BLaER1 (cell line): ENCODE data around the gene NFATC2IP.

ENCODE experiments used
- H3K27ac ChIP-seq: shearing (Covaris generic); formaldehyde crosslinking; 2 replicates; pipeline ENCODE4 v1.8.1; 2022
- H3K27me3 ChIP-seq: shearing (Covaris generic); formaldehyde crosslinking; 2 replicates; pipeline ENCODE4 v1.8.1; 2022
- H3K36me3 ChIP-seq: shearing (Covaris generic); formaldehyde crosslinking; 2 replicates; pipeline ENCODE4 v1.8.1; 2022
- H3K4me1 ChIP-seq: shearing (Covaris generic); formaldehyde crosslinking; 2 replicates; pipeline ENCODE4 v1.8.1; 2022
- H3K4me2 ChIP-seq: shearing (Covaris generic); formaldehyde crosslinking; 2 replicates; pipeline ENCODE4 v1.8.1; 2022
- H3K4me3 ChIP-seq: shearing (Covaris generic); formaldehyde crosslinking; 2 replicates; pipeline ENCODE4 v1.8.1; 2022
- H3K9ac ChIP-seq: shearing (Covaris generic); formaldehyde crosslinking; 2 replicates; pipeline ENCODE4 v1.8.1; 2022
- H3K9me3 ChIP-seq: shearing (Covaris generic); formaldehyde crosslinking; 2 replicates; pipeline ENCODE4 v1.8.1; 2022
- H4K20me1 ChIP-seq: shearing (Covaris generic); formaldehyde crosslinking; 2 replicates; pipeline ENCODE4 v1.8.1; 2022
- Cebpa-rat ChIP-seq: shearing (Covaris generic); IDR thresholded peaks from 2 replicates; pipeline ENCODE4 v1.8.1; 2022

The NFATC2IP gene

GRCh38 chr16:28950648-28951409 is at the start of gene NFATC2IP:
Gene NFATC2IP (plus strand): TSS chr16:28950937. CDS start chr16:28951012, 75 bp downstream.
- Histone ChIP-seq H3K4me2 (peak within 1 kb of the TSS; percentile 96), H3K4me3 (peak within 1 kb of the TSS; percentile 91), H3K4me1 (peaks cover 31% of the 10 kb centered on the region), H3K9ac (peak within 1 kb of the TSS; percentile 97), H3K9me3 (no peaks in the 10 kb centered on the region), H3K27ac (peak within 1 kb of the TSS; percentile 86), H4K20me1 (peaks cover 29% of the 10 kb centered on the region), H3K27me3 (no peaks in the 10 kb centered on the region), H3K36me3 (peaks cover 38% of the 10 kb centered on the region)
- no peak for TF ChIP-seq Cebpa-rat

GRCh38 chr16:28901862-28902261 is 48.9 kb upstream of the NFATC2IP start:
- H3K4me2 ChIP-seq, result peak overlapping the region; percentile 90
- H3K4me1 ChIP-seq, result peaks cover 65% of the 10 kb centered on the region
- TF ChIP-seq Cebpa-rat, result no peak
- peak overlapping the region; percentile 86 for H3K27ac ChIP-seq
- no peaks in the 10 kb centered on the region for H3K9me3 ChIP-seq
- H3K27me3 ChIP-seq, result no peaks in the 10 kb centered on the region
- peaks cover 48% of the 10 kb centered on the region for H3K36me3 ChIP-seq
- H4K20me1 ChIP-seq, result no peaks in the 10 kb centered on the region
- peak overlapping the region; percentile 34 for H3K9ac ChIP-seq
- H3K4me3 ChIP-seq, result no peak overlapping the region

GRCh38 chr16:28902909-28903308 is 47.8 kb upstream of the NFATC2IP start:
- Histone ChIP-seq H3K9ac (peak overlapping the region; percentile 73), H3K27me3 (no peaks in the 10 kb centered on the region), H3K27ac (peak overlapping the region; percentile 86), H3K36me3 (peaks cover 52% of the 10 kb centered on the region), H3K4me1 (peaks cover 71% of the 10 kb centered on the region), H3K4me3 (peak overlapping the region; percentile 48), H3K9me3 (no peaks in the 10 kb centered on the region), H4K20me1 (no peaks in the 10 kb centered on the region), H3K4me2 (peak overlapping the region; percentile 90)
- no peak for TF ChIP-seq Cebpa-rat

- Histone ChIP-seq H3K4me2 (peak overlapping the region; percentile 90), H3K27me3 (no peaks in the 10 kb centered on the region), H3K27ac (peak overlapping the region; percentile 86), H4K20me1 (no peaks in the 10 kb centered on the region), H3K4me1 (peaks cover 77% of the 10 kb centered on the region), H3K36me3 (peaks cover 52% of the 10 kb centered on the region), H3K9me3 (no peaks in the 10 kb centered on the region), H3K4me3 (peak overlapping the region; percentile 48; the same call in 1 of the 2 replicates), H3K9ac (peak overlapping the region; percentile 73)
- TF ChIP-seq Cebpa-rat, result no peak
Observed at GRCh38 chr16:28903344-28904042, 47.2 kb upstream of the NFATC2IP start.

- H3K4me1 ChIP-seq, result peaks cover 86% of the 10 kb centered on the region
- H3K4me2 ChIP-seq, result peak overlapping the region; percentile 90
- no peak overlapping the region for H3K4me3 ChIP-seq
- H3K9me3 ChIP-seq, result no peaks in the 10 kb centered on the region
- no peaks in the 10 kb centered on the region for H4K20me1 ChIP-seq
- H3K27ac ChIP-seq, result peak overlapping the region; percentile 86
- peak overlapping the region; percentile 50 for H3K9ac ChIP-seq
- H3K36me3 ChIP-seq, result peaks cover 53% of the 10 kb centered on the region
- no peak for TF ChIP-seq Cebpa-rat
- no peaks in the 10 kb centered on the region for H3K27me3 ChIP-seq
Observed at GRCh38 chr16:28904363-28904762, 46.4 kb upstream of the NFATC2IP start.

- H3K4me3 ChIP-seq, result no peak overlapping the region
- H3K4me2 ChIP-seq, result peak overlapping the region; percentile 90
- H4K20me1 ChIP-seq, result no peaks in the 10 kb centered on the region
- no peaks in the 10 kb centered on the region for H3K27me3 ChIP-seq
- TF ChIP-seq Cebpa-rat, result no peak
- peak overlapping the region; percentile 50; the same call in 1 of the 2 replicates for H3K9ac ChIP-seq
- H3K9me3 ChIP-seq, result no peaks in the 10 kb centered on the region
- peaks cover 57% of the 10 kb centered on the region for H3K36me3 ChIP-seq
- peak overlapping the region; percentile 86 for H3K27ac ChIP-seq
- peaks cover 85% of the 10 kb centered on the region for H3K4me1 ChIP-seq
Observed at GRCh38 chr16:28904828-28905227, 45.9 kb upstream of the NFATC2IP start.

GRCh38 chr16:28905229-28905754 is 45.4 kb upstream of the NFATC2IP start:
- no peaks in the 10 kb centered on the region for H3K27me3 ChIP-seq
- no peaks in the 10 kb centered on the region for H3K9me3 ChIP-seq
- H3K27ac ChIP-seq, result peak overlapping the region; percentile 86
- H3K4me2 ChIP-seq, result peak overlapping the region; percentile 90; the same call in 1 of the 2 replicates
- peaks cover 62% of the 10 kb centered on the region for H3K36me3 ChIP-seq
- TF ChIP-seq Cebpa-rat, result no peak
- H3K4me3 ChIP-seq, result no peak overlapping the region
- no peaks in the 10 kb centered on the region for H4K20me1 ChIP-seq
- 0 out of 2 replicates have a peak overlapping the region, but pooled peaks have one; percentile 50 for H3K9ac ChIP-seq
- H3K4me1 ChIP-seq, result peaks cover 81% of the 10 kb centered on the region

- H3K4me3 ChIP-seq, result no peak overlapping the region
- H3K4me2 ChIP-seq, result peak overlapping the region; percentile 90; the same call in 1 of the 2 replicates
- H3K9ac ChIP-seq, result no peak overlapping the region
- H3K9me3 ChIP-seq, result no peaks in the 10 kb centered on the region
- H3K27me3 ChIP-seq, result no peaks in the 10 kb centered on the region
- H3K27ac ChIP-seq, result peak overlapping the region; percentile 86; the same call in 1 of the 2 replicates
- H4K20me1 ChIP-seq, result no peaks in the 10 kb centered on the region
- H3K4me1 ChIP-seq, result peaks cover 80% of the 10 kb centered on the region
- H3K36me3 ChIP-seq, result peaks cover 68% of the 10 kb centered on the region
- TF ChIP-seq Cebpa-rat, result no peak
Observed at GRCh38 chr16:28905800-28906372, 44.9 kb upstream of the NFATC2IP start.
